ENCODE measurements around the gene ARAF. TPM values are rescaled to one million over a fixed set of nuclear protein-coding genes. Genes with fewer than 3 reads are reported as not detected.

ARAF gene
- polyA plus RNA-seq, 1 donor from 2014 or later, result 25.0 TPM

GRCh38 chrX:47587906-47588735, 27.1 kb downstream of the ARAF start:
- TF ChIP-seq EP300 (conservative IDR thresholded peaks at IDR 0.05; ENCODE audit: poor library complexity, severe bottlenecking), result no peak
- no peak for TF ChIP-seq REST (IDR thresholded peaks at IDR 0.05; ENCODE audit: borderline replicate concordance)
- no peak for TF ChIP-seq TAF1 (IDR thresholded peaks at IDR 0.05; ENCODE audit: low read depth)
- TF ChIP-seq EZH2 (IDR thresholded peaks at IDR 0.05; ENCODE audit: borderline replicate concordance, insufficient read depth, low read length, poor library complexity, severe bottlenecking), result no peak
- TF ChIP-seq POLR2AphosphoS5 (IDR thresholded peaks at IDR 0.05), result no peak
- TF ChIP-seq MXI1 (conservative IDR thresholded peaks at IDR 0.05; ENCODE audit: poor library complexity, severe bottlenecking), result no peak
- no peak for TF ChIP-seq RAD21 (conservative IDR thresholded peaks at IDR 0.05)
- TF ChIP-seq SMC3 (conservative IDR thresholded peaks at IDR 0.05; ENCODE audit: poor library complexity), result no peak
- TF ChIP-seq CTCF (IDR thresholded peaks at IDR 0.05; ENCODE audit: poor library complexity, severe bottlenecking), result no peak
- Histone ChIP-seq H3K27me3 (ENCODE audit: insufficient read depth, low read depth, low read length) (no peaks in the 10 kb centered on the region), H3K36me3 (ENCODE audit: insufficient read depth, low read length) (no peaks in the 10 kb centered on the region), H3K9ac (ENCODE audit: low read length) (no peak overlapping the region), H3K4me3 (ENCODE audit: low read length) (no peak overlapping the region), H3K79me2 (replicated peaks; ENCODE audit: insufficient read depth, low read length) (no peaks in the 10 kb centered on the region), H3K9me2 (ENCODE audit: insufficient read depth, low read length) (no peaks in the 10 kb centered on the region), H3F3A (ENCODE audit: insufficient read depth, low read length, poor library complexity, severe bottlenecking) (no peaks in the 10 kb centered on the region), H2AFZ (ENCODE audit: low read depth, low read length) (no peak overlapping the region), H3K4me2 (ENCODE audit: low read length) (no peak overlapping the region), H3K27ac (ENCODE audit: low read length) (no peak overlapping the region), H3K9me3 (ENCODE audit: low read length) (no peaks in the 10 kb centered on the region), H4K20me1 (ENCODE audit: insufficient read depth) (no peaks in the 10 kb centered on the region)

GRCh38 chrX:47590984-47591383, 30.0 kb downstream of the ARAF start:
- Histone ChIP-seq H3K27me3 (ENCODE audit: insufficient read depth, low read depth, low read length) (no peaks in the 10 kb centered on the region), H3K9me2 (ENCODE audit: insufficient read depth, low read length) (no peaks in the 10 kb centered on the region), H3K9ac (ENCODE audit: low read length) (no peak overlapping the region), H3F3A (ENCODE audit: insufficient read depth, low read length, poor library complexity, severe bottlenecking) (no peaks in the 10 kb centered on the region), H3K9me3 (ENCODE audit: low read length) (no peaks in the 10 kb centered on the region), H3K27ac (ENCODE audit: low read length) (no peak overlapping the region), H3K4me2 (ENCODE audit: low read length) (no peak overlapping the region), H4K20me1 (ENCODE audit: insufficient read depth) (no peaks in the 10 kb centered on the region), H3K4me3 (ENCODE audit: low read length) (no peak overlapping the region), H2AFZ (ENCODE audit: low read depth, low read length) (no peak overlapping the region), H3K79me2 (replicated peaks; ENCODE audit: insufficient read depth, low read length) (no peaks in the 10 kb centered on the region), H3K36me3 (ENCODE audit: insufficient read depth, low read length) (no peaks in the 10 kb centered on the region)
- TF ChIP-seq SMC3 (conservative IDR thresholded peaks at IDR 0.05; ENCODE audit: poor library complexity) (no peak), MXI1 (conservative IDR thresholded peaks at IDR 0.05; ENCODE audit: poor library complexity, severe bottlenecking) (no peak), POLR2AphosphoS5 (IDR thresholded peaks at IDR 0.05) (no peak), EP300 (conservative IDR thresholded peaks at IDR 0.05; ENCODE audit: poor library complexity, severe bottlenecking) (no peak), CTCF (IDR thresholded peaks at IDR 0.05; ENCODE audit: poor library complexity, severe bottlenecking) (no peak)

Data from neural cell (in vitro differentiated cells).